ENCODE results near the gene RAB4A.
A peak's percentile ranks its signal among the peaks of the same experiment; 100 is the strongest.

The RAB4A gene

GRCh38 chr1:229341774-229342655 is 71.1 kb downstream of the RAB4A start:
- DNase-seq, result peak; percentile 91

GRCh38 chr1:229342656-229343569 is 72.0 kb downstream of the RAB4A start, which contains the start of gene CCSAP:
CCSAP (minus strand) TSS chr1:229343047; CDS start chr1:229342465, 582 bp downstream.
- no peak for DNase-seq

GRCh38 chr1:229344139-229344538 is 73.2 kb downstream of the RAB4A start:
- no peak for DNase-seq

GRCh38 chr1:229344937-229345684 is 74.2 kb downstream of the RAB4A start:
- DNase-seq, result no peak

- no peak for DNase-seq
Observed at GRCh38 chr1:229347528-229347927, 76.6 kb downstream of the RAB4A start.

GRCh38 chr1:229349463-229350385 is 78.8 kb downstream of the RAB4A start:
- no peak for DNase-seq

GRCh38 chr1:229352975-229353374 is 82.1 kb downstream of the RAB4A start:
- no peak for DNase-seq

- DNase-seq, result no peak
Observed at GRCh38 chr1:229354226-229354625, 83.3 kb downstream of the RAB4A start.
